ENCODE data around the gene NET1. TPM values are rescaled to one million over a fixed set of nuclear protein-coding genes. Genes with fewer than 3 reads are reported as not detected.
"Not testable (repeated sequence)": the region's sequence is repeated elsewhere in the genome, so short reads cannot be mapped to it uniquely, and the experiment has no call there.

NET1 gene
- total RNA-seq, 2 experiments from 2014 or later = 37.1 to 40.0 TPM

- H3K27me3 Mint-ChIP-seq; H3K27ac Mint-ChIP-seq; DNase-seq; POLR2A ChIA-PET; H3K36me3 Mint-ChIP-seq (ENCODE audit: low read depth); H3K4me1 Mint-ChIP-seq; H3K4me3 Mint-ChIP-seq; H3K9me3 Mint-ChIP-seq: not testable (repeated sequence)
- CTCF ChIA-PET = interaction anchor here (1.1 kb wide), 1 partner anchor 34 kb away, joined by 3 read pairs; no protein-coding TSS in a partner anchor
These were observed 63.8 kb downstream of the NET1 start for GRCh38 chr10:5475974-5476807.

GRCh38 chr10:5476918-5477525 is 64.7 kb downstream of the NET1 start:
- H3K4me1 Mint-ChIP-seq = no peaks in the 10 kb centered on the region
- H3K36me3 Mint-ChIP-seq (ENCODE audit: low read depth) = no peaks in the 10 kb centered on the region
- ChIA-PET POLR2A (no interaction called here), CTCF (no interaction called here)
- no peak overlapping the region for H3K4me3 Mint-ChIP-seq
- DNase-seq = no peak
- peaks cover 3% of the 10 kb centered on the region for H3K27me3 Mint-ChIP-seq
- H3K27ac Mint-ChIP-seq = no peak overlapping the region
- no peaks in the 10 kb centered on the region for H3K9me3 Mint-ChIP-seq

GRCh38 chr10:5477948-5478693 is 65.8 kb downstream of the NET1 start:
- ChIA-PET CTCF (no interaction called here), POLR2A (no interaction called here)
- no peaks in the 10 kb centered on the region for H3K9me3 Mint-ChIP-seq
- no peaks in the 10 kb centered on the region for H3K4me1 Mint-ChIP-seq
- DNase-seq = no peak
- H3K27ac Mint-ChIP-seq = no peak overlapping the region
- H3K4me3 Mint-ChIP-seq = no peak overlapping the region
- no peaks in the 10 kb centered on the region for H3K36me3 Mint-ChIP-seq (ENCODE audit: low read depth)
- peaks cover 3% of the 10 kb centered on the region for H3K27me3 Mint-ChIP-seq

GRCh38 chr10:5478694-5479305 is 66.4 kb downstream of the NET1 start:
- ChIA-PET CTCF (no interaction called here), POLR2A (no interaction called here)
- DNase-seq = no peak
- H3K27me3 Mint-ChIP-seq = peaks cover 3% of the 10 kb centered on the region
- no peaks in the 10 kb centered on the region for H3K36me3 Mint-ChIP-seq (ENCODE audit: low read depth)
- H3K27ac Mint-ChIP-seq = no peak overlapping the region
- no peaks in the 10 kb centered on the region for H3K4me1 Mint-ChIP-seq
- no peaks in the 10 kb centered on the region for H3K9me3 Mint-ChIP-seq
- no peak overlapping the region for H3K4me3 Mint-ChIP-seq

DNA sequence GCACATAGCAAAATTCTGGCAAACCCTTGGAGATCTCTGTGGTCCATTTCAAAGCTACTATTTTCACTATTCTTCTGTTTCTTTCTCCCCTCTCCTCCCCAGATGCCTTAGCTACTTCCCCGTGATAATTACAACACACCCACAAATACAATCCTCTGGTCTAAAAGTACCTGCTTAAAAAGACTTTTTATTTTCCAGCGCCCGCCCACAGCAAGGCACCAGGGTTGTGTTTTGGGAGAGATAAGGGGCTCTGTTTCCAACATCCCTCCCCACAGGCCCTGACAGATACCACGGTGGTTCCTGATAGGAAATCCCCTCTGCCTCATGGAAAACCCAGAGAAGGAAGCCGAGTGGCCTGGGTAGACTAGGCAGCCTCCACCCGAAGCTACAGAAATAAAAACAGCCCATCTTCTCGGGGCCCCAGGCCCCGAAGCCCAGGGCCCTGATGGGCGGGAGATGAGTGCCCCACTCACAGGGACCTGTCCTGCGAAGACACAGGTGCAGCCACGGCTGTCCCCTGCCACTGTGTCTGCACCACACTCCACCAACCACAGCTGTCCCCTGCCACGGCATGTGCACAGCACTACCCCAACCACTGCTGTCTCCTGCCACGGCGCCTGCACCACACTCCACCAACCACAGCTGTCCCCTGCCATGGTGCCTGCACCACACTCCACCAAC is 67.3 kb downstream of the NET1 start:
- ChIA-PET POLR2A (no interaction called here), CTCF (no interaction called here)
- no peaks in the 10 kb centered on the region for H3K36me3 Mint-ChIP-seq (ENCODE audit: low read depth)
- H3K27ac Mint-ChIP-seq = no peak overlapping the region
- no peak overlapping the region for H3K4me3 Mint-ChIP-seq
- DNase-seq = no peak
- H3K27me3 Mint-ChIP-seq = peaks cover 3% of the 10 kb centered on the region
- no peaks in the 10 kb centered on the region for H3K4me1 Mint-ChIP-seq
- H3K9me3 Mint-ChIP-seq = no peaks in the 10 kb centered on the region

DNA sequence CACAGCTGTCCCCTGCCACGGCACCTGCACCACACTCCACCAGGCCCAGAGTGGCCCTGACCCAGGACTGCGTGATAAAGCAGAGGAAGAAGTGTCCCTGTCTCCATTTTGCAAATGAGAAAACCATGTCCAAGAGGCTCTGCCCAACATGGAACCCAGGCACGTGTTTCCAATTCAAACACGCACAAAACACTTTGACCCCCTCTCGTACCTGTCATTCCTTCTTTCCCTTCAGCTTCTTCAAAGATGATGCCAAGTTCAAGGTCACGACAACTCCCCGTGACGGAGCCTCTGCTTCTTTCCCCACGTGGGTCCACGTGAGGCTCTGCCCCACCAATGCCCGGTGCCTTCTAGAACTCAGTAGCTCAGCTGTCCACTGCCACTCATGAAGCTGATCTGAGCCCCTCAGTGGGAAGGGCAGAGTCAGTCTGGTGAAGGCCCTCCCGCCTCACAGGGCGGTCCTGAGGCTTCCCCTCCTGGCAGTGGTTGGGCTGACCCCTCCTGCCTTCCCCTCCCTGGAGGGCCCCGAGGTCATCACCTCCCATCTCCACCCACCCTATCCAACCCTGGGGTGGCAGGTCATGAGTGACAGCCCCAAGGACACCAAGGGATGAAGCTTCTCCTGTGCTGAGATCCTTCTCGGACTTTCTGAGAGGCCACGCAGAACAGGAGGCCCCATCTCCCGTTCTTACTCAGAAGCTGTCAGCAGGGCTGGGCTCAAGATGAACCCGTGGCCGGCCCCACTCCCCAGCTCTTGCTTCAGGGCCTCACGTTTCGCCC is 68.0 kb downstream of the NET1 start:
- DNase-seq = no peak
- ChIA-PET CTCF (no interaction called here), POLR2A (no interaction called here)
- H3K4me3 Mint-ChIP-seq = no peak overlapping the region
- H3K27ac Mint-ChIP-seq = no peak overlapping the region
- no peaks in the 10 kb centered on the region for H3K4me1 Mint-ChIP-seq
- no peaks in the 10 kb centered on the region for H3K36me3 Mint-ChIP-seq (ENCODE audit: low read depth)
- H3K27me3 Mint-ChIP-seq = peaks cover 3% of the 10 kb centered on the region
- no peaks in the 10 kb centered on the region for H3K9me3 Mint-ChIP-seq

- no peaks in the 10 kb centered on the region for H3K4me1 Mint-ChIP-seq
- peaks cover 3% of the 10 kb centered on the region for H3K27me3 Mint-ChIP-seq
- no peak overlapping the region for H3K4me3 Mint-ChIP-seq
- POLR2A ChIA-PET = no interaction called here
- H3K27ac Mint-ChIP-seq = no peak overlapping the region
- H3K36me3 Mint-ChIP-seq (ENCODE audit: low read depth) = no peaks in the 10 kb centered on the region
- CTCF ChIA-PET = no interaction called here
- DNase-seq = no peak
- no peaks in the 10 kb centered on the region for H3K9me3 Mint-ChIP-seq
These were observed 68.8 kb downstream of the NET1 start for GRCh38 chr10:5481121-5481520.

DNA sequence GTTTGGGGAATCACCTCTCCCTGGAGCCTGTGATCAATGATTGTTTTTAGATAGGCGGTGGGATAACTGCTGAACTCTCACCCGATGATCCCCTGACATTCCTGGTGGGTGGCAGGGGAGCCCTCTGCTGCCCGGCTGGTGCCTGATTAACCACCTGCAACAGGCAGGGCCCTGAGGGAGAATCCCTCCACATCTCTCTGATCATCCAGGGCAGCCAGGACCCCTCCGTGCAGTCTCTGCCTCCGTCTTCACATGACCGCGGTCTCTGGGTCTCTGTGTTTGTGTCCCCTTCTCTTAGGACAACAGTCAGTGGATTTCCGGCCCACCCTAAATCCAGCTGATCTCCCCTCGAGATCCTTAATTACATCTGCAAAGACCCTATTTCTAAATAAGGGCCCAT is 69.7 kb downstream of the NET1 start:
- POLR2A ChIA-PET = no interaction called here
- Mint-ChIP-seq H3K4me3 (no peak overlapping the region), H3K9me3 (no peaks in the 10 kb centered on the region), H3K27ac (no peak overlapping the region), H3K27me3 (peaks cover 4% of the 10 kb centered on the region), H3K36me3 (ENCODE audit: low read depth) (no peaks in the 10 kb centered on the region), H3K4me1 (no peaks in the 10 kb centered on the region)
- no peak for DNase-seq
- CTCF ChIA-PET = no interaction called here

GRCh38 chr10:5484205-5484604 is 71.8 kb downstream of the NET1 start:
- POLR2A ChIA-PET = no interaction called here
- no peak overlapping the region for H3K4me3 Mint-ChIP-seq
- H3K36me3 Mint-ChIP-seq (ENCODE audit: low read depth) = no peaks in the 10 kb centered on the region
- H3K4me1 Mint-ChIP-seq = no peaks in the 10 kb centered on the region
- no peaks in the 10 kb centered on the region for H3K9me3 Mint-ChIP-seq
- no peak overlapping the region for H3K27ac Mint-ChIP-seq
- no peak for DNase-seq
- H3K27me3 Mint-ChIP-seq = peaks cover 2% of the 10 kb centered on the region
- CTCF ChIA-PET = no interaction called here

DNA sequence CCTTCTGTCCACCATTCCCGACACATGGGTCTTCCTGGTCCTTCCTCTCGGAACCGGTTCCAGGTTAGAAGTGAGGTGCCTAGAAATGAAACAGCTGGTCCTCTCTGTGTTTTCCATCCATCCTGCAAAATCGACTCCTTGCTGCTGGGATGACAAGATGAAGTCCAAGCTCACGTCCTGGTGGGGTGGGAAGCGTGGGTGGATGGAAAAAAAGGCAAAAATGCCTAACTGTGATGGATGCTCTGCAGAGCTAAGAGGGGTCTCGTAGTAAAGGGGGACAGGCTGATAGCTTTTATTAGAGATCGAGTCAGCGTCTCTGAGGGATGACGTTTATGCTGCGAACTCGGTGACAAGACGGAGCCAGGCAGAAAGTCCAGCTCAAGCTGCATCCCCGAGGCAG is 72.9 kb downstream of the NET1 start:
- no peak overlapping the region for H3K27ac Mint-ChIP-seq
- H3K9me3 Mint-ChIP-seq = no peaks in the 10 kb centered on the region
- ChIA-PET POLR2A (no interaction called here), CTCF (no interaction called here)
- H3K4me3 Mint-ChIP-seq = no peak overlapping the region
- no peak for DNase-seq
- peaks cover 2% of the 10 kb centered on the region for H3K27me3 Mint-ChIP-seq
- H3K4me1 Mint-ChIP-seq = no peaks in the 10 kb centered on the region
- no peaks in the 10 kb centered on the region for H3K36me3 Mint-ChIP-seq (ENCODE audit: low read depth)

- no peak overlapping the region for H3K4me3 Mint-ChIP-seq
- no peaks in the 10 kb centered on the region for H3K9me3 Mint-ChIP-seq
- no peaks in the 10 kb centered on the region for H3K36me3 Mint-ChIP-seq (ENCODE audit: low read depth)
- no peak for DNase-seq
- no peak overlapping the region for H3K27ac Mint-ChIP-seq
- CTCF ChIA-PET = no interaction called here
- POLR2A ChIA-PET = no interaction called here
- peaks cover 2% of the 10 kb centered on the region for H3K27me3 Mint-ChIP-seq
- no peaks in the 10 kb centered on the region for H3K4me1 Mint-ChIP-seq
These were observed 73.8 kb downstream of the NET1 start for GRCh38 chr10:5485948-5486852.

DNA sequence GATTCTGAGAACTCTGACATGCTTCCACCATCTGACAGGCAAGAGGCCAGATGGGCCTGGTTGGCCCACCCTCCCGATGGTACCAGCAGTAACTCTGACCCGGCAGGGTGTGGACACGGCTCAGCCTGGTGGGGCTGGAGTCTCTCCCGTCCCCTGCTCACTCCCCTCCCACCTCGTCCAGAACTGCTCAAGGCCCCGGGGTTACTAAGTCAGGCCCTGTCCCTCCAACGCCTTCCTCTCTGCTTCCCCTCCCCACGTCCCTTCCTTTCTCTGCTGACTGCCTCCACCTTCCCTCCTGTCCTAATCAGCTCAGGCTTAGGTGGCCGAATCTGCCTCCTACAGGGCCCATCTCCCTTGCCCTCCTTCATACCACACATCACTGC is 74.5 kb downstream of the NET1 start:
- DNase-seq = no peak
- Mint-ChIP-seq H3K9me3 (peaks cover 3% of the 10 kb centered on the region), H3K36me3 (ENCODE audit: low read depth) (no peaks in the 10 kb centered on the region), H3K4me1 (no peaks in the 10 kb centered on the region), H3K27ac (no peak overlapping the region), H3K27me3 (peaks cover 2% of the 10 kb centered on the region), H3K4me3 (no peak overlapping the region)
- CTCF ChIA-PET = no interaction called here
- POLR2A ChIA-PET = no interaction called here

All from activated CD4-positive, alpha-beta memory T cell treated with anti-CD3 and anti-CD28 coated beads, Interleukin-2, amount 10 ng/mL, durations not matched to agents 7 days and 5 days (primary cell).